ENCODE results near the gene ANKRD36C. TPM values are rescaled to one million over a fixed set of nuclear protein-coding genes. Genes with fewer than 3 reads are reported as not detected.
A peak's percentile ranks its signal among the peaks of the same experiment; 100 is the strongest.
"Not testable (repeated sequence)": the region's sequence is repeated elsewhere in the genome, so short reads cannot be mapped to it uniquely, and the experiment has no call there.

ANKRD36C gene
- total and polyA plus RNA-seq, 5 donors: 3.1 to 11.2 (median 10.3) TPM

DNA sequence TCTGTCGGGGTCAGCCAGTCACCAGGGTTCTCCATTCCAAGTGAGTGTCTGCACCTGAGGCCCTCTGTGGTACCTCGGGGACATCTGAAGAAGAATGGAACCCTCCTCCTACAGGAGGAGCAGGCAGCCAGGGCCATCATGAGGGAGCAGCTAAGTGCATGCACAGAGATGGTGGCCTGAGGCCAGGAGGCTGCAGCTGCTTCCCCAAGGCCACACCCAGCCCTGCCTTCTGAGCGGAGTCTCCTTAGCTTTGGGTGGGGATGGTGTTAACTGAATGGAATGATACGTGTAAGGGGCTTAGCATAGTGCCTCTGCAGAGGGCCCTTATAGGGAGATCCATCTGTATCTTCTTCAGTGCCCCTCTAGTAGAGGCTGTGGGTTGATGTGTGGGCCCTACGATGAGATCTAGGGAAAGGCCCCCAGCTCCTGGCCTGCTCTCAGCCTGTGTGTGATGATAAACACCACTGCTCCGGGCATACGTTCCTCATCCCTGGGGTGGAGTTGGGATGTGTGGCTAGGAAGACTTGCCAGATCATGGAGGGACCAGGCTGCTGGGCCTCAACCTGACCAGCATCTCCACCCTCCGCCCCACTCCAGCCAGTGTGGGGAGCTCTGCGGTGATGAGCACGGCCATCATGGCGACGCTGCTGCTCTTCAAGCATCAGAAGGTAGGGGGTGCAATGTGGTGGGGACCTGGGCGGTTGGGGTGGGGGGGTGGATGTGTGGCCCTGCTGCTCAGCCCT is 192.3 kb downstream of the ANKRD36C start:
- ATAC-seq; intact Hi-C loops (cut with DNase I): not testable (repeated sequence)

DNA sequence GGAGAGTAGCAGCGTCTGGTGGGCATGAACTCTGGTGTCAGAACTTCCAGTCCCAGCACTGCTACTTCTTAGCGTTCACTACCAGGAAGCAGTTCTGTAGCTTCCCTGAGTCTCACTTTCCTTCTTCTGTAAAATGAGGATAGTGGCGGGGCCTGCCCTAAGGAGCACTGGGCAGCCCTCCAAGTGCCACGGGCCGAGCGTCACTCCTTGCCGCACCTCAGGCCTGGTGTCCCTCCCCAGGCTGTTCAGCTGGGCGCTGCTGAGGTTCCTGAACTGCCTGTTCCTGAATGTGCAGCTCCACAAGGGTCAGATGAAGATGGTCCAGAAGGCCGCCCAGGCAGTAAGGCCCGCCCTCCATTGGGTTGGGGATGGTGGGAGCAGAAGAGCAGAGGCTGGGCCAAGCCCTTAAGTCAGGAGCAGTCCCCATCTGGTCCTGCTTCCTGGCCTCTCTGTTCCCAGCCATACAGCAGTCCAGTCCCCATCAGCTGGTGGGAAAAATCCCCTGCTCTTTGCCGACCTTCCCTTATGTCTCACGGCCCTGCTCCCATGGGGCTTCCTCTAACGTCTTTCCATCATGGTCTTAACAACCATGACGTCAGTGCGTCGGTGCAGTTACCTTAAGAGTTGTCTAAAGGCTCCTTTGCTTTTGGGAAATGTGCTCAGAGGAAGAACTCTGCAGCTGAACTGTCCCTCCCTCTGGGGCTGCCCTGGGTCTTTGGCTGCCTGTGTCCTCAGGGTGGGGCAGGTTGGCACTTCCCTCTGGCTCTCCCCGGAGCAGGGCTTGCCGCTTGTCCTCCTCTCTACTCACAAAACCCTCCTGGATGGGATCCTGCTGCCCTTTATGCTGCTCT is 195.2 kb downstream of the ANKRD36C start:
- intact Hi-C loops (cut with DNase I): not testable (repeated sequence)

More for the DNA sequence above, 192.3 kb downstream of the ANKRD36C start:
- WGBS: 85% methylated on average over 13 of the region's 13 CpGs
- H3K4me1 ChIP-seq (ENCODE audit: control insufficient read depth, insufficient read depth, low read length); H3K4me3 ChIP-seq (ENCODE audit: low read length); H3K9me3 ChIP-seq (ENCODE audit: control insufficient read depth, low read length); H3K27me3 ChIP-seq (ENCODE audit: control insufficient read depth, insufficient read depth); H3K27ac ChIP-seq (ENCODE audit: low read length): not testable (repeated sequence)
- DNase-seq: peak in 2 of 3 donors; percentile 27 to 36

DNA sequence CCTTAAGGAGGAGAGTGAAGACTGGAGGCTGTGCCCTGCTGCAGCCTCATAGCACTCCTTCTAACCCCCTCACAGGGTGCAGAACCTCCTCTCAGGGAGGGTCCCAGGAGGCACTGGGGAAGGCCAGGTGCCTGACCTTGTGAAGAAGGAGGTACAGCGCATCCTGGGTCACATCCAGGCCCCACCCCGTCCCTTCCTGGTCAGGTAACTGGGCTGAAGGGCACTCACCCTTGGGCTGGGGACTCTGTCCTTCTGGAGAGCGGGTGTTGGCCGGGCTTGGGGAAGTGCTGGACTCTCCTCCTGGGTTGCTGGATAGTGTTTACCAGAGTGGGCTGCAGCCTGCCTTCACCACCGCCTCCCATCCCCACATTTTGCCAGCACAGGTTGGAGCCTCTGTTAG is 197.7 kb downstream of the ANKRD36C start:
- ATAC-seq; H3K4me3 ChIP-seq (ENCODE audit: low read length); H3K27me3 ChIP-seq (ENCODE audit: control insufficient read depth, insufficient read depth); H3K27ac ChIP-seq (ENCODE audit: low read length); H3K9me3 ChIP-seq (ENCODE audit: control insufficient read depth, low read length); intact Hi-C loops (cut with DNase I); DNase-seq; H3K4me1 ChIP-seq (ENCODE audit: control insufficient read depth, insufficient read depth, low read length): not testable (repeated sequence)
- WGBS: 90% methylated on average over 1 of the region's 5 CpGs

More for the DNA sequence above, 195.2 kb downstream of the ANKRD36C start:
- H3K4me3 ChIP-seq (ENCODE audit: low read length); DNase-seq; H3K4me1 ChIP-seq (ENCODE audit: control insufficient read depth, insufficient read depth, low read length); H3K9me3 ChIP-seq (ENCODE audit: control insufficient read depth, low read length); H3K27me3 ChIP-seq (ENCODE audit: control insufficient read depth, insufficient read depth); H3K27ac ChIP-seq (ENCODE audit: low read length): not testable (repeated sequence)
- no CpG with 5 or more reads among the region's 18 CpGs for WGBS
- peak in 1 of 2 donors; percentile 12 for ATAC-seq

DNA sequence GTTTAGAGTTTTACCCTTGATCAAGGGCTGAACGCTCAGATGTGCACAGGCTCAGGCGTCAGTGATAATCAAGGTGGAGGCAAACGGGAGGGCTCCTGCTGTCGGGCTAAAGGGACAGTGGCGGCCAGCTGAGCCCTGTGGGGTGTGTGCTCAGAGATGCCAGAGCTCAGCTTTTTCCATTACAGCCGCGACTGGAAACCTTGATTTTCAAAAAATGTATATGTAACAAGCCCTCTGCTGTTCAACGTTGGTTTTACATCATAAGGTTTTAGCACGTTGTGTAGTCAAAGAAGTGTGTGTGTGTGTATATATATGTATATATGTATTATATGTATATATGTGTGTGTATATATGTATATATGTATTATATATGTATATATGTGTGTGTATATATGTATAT is 201.4 kb downstream of the ANKRD36C start:
- peak in 1 of 2 donors; percentile 32 for ATAC-seq
- H3K27me3 ChIP-seq (ENCODE audit: control insufficient read depth, insufficient read depth); H3K4me3 ChIP-seq (ENCODE audit: low read length); H3K4me1 ChIP-seq (ENCODE audit: control insufficient read depth, insufficient read depth, low read length); intact Hi-C loops (cut with DNase I); DNase-seq; H3K27ac ChIP-seq (ENCODE audit: low read length); H3K9me3 ChIP-seq (ENCODE audit: control insufficient read depth, low read length): not testable (repeated sequence)
- WGBS: no CpG with 5 or more reads among the region's 9 CpGs

DNA sequence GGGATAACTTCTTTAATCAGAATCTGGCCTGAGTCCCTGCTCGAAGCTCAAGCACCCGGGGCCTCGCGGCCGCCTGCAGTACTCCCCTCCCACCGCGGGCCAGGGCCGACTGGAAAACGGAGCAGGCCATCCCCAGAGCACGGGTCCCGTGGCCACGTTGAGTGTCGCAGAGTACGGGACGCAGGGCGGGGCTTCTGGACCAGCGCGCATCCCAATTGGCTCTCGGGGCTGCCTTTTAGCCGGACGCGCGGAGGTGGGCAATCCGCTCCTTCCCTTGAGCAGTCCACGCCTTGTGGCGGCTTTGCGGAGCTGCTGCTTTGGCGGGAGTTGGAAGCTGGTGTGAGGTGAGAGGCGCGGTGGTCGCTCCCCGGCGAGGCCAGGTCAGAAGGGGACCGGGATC is 202.2 kb downstream of the ANKRD36C start:
- WGBS: no CpG with 5 or more reads among the region's 34 CpGs
- peak; percentile 64 to 67 for ATAC-seq
- H3K27me3 ChIP-seq (ENCODE audit: control insufficient read depth, insufficient read depth); H3K4me1 ChIP-seq (ENCODE audit: control insufficient read depth, insufficient read depth, low read length); DNase-seq; H3K27ac ChIP-seq (ENCODE audit: low read length); H3K4me3 ChIP-seq (ENCODE audit: low read length); H3K9me3 ChIP-seq (ENCODE audit: control insufficient read depth, low read length); intact Hi-C loops (cut with DNase I): not testable (repeated sequence)

DNA sequence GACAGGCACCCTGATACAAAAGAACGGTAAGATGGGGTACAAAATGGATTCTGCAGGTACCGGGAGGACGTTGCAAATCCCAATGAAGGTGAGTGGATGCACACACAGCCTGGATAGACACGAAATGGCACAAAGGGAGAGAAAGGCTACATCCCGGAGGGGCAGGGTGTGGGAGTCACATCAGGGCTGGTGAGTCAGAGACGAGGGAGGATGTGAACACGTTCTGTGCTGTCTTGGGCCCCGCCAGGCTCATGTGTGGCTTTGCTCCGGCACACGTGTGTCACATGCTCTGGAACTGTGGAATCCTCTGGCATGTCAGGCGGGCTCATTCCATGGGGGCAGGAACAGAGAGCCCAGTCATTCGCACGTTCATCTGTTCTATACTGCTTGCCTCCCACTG is 203.0 kb downstream of the ANKRD36C start:
- DNase-seq; H3K9me3 ChIP-seq (ENCODE audit: control insufficient read depth, low read length); ATAC-seq; H3K27me3 ChIP-seq (ENCODE audit: control insufficient read depth, insufficient read depth); intact Hi-C loops (cut with DNase I); H3K4me3 ChIP-seq (ENCODE audit: low read length); H3K4me1 ChIP-seq (ENCODE audit: control insufficient read depth, insufficient read depth, low read length); H3K27ac ChIP-seq (ENCODE audit: low read length): not testable (repeated sequence)
- WGBS: no CpG with 5 or more reads among the region's 13 CpGs

Other genes starting within 250 kb of the ANKRD36C start
- gene GPAT2, start 43.1 kb upstream of the ANKRD36C start, total RNA-seq: 1 to 10 TPM; 1.7 to 3.1 (median 2.0) TPM
- gene GPAT2, start 43.1 kb upstream of the ANKRD36C start, polyA plus RNA-seq: 1.1 TPM
- under 1 TPM; 0.11 to 0.91 (median 0.66) TPM for gene ADRA2B, start 124.7 kb upstream of the ANKRD36C start, total RNA-seq
- gene ADRA2B, start 124.7 kb upstream of the ANKRD36C start, polyA plus RNA-seq: 2.2 TPM
- not detected for gene ASTL, start 146.7 kb upstream of the ANKRD36C start, total RNA-seq
- gene ASTL, start 146.7 kb upstream of the ANKRD36C start, polyA plus RNA-seq: not detected
- 1 to 10 TPM; 1.2 to 2.6 (median 1.4) TPM for gene DUSP2, start 153.6 kb upstream of the ANKRD36C start, total RNA-seq
- 2.2 TPM for gene DUSP2, start 153.6 kb upstream of the ANKRD36C start, polyA plus RNA-seq
- 100 to 1,000 TPM; 142 to 184 (median 156) TPM for gene STARD7, start 217.0 kb upstream of the ANKRD36C start, total RNA-seq
- 61.9 TPM for gene STARD7, start 217.0 kb upstream of the ANKRD36C start, polyA plus RNA-seq